IMR-90 (cell line): ENCODE data around the gene MSH3. TPM values are rescaled to one million over a fixed set of nuclear protein-coding genes. Genes with fewer than 3 reads are reported as not detected.

Experiments used
- ATAC-seq: fragments of 200-7000 bp; cut with Tn5 transposase; 2 replicates; pipeline ENCODE4 v1.9.1; 2020; ENCODE audit warnings: low read depth, mild to moderate bottlenecking, moderate library complexity
- BruUV-seq: library from RNA; stranded (reverse); fragments of 400-500 nt; replicated peaks from 2 replicates; lab custom pipeline; 2021; lab: Mats Ljungman, UMichigan
- CTCF ChIA-PET: fragments of 300-600 bp; formaldehyde crosslinking; extraction: SDS; loops from one replicate; lab custom pipeline; 2021; ENCODE audit warnings: antibody characterized with exemption; lab: Yijun Ruan, JAX
- POLR2A ChIA-PET: fragments of 300-600 bp; sonication (Branson Sonifier 250); formaldehyde crosslinking; loops from one replicate; lab custom pipeline; 2022; ENCODE audit warnings: antibody characterized with exemption; ENCODE audit not compliant: unreplicated experiment; lab: Charles Lee
- DNase-seq: peaks from one replicate; pipeline ENCODE4 v3.0.0; 2013
- H2AFZ ChIP-seq: replicated peaks from 2 replicates; pipeline ENCODE3; 2013; ENCODE audit warnings: low read length, mild to moderate bottlenecking; ENCODE audit not compliant: poor library complexity
- H2AK5ac ChIP-seq: 2 replicates; pipeline ENCODE4 v1.6.1; 2013; ENCODE audit warnings: low read depth, low read length, inconsistent platforms
- H2AK9ac ChIP-seq: replicated peaks from 2 replicates; pipeline ENCODE3; 2013; ENCODE audit warnings: mild to moderate bottlenecking, low read depth, low read length, moderate library complexity; ENCODE audit not compliant: poor library complexity
- H2BK120ac ChIP-seq: 2 replicates; pipeline ENCODE4 v1.6.1; 2013; ENCODE audit warnings: low read depth, low read length, inconsistent platforms
- H2BK15ac ChIP-seq: 3 replicates; pipeline ENCODE4 v1.6.1; 2013; ENCODE audit warnings: low read depth, low read length, inconsistent platforms
- H2BK20ac ChIP-seq: 2 replicates; pipeline ENCODE4 v1.6.1; 2013; ENCODE audit warnings: low read depth, mild to moderate bottlenecking, inconsistent platforms, low read length, moderate library complexity
- H2BK5ac ChIP-seq: 2 replicates; pipeline ENCODE4 v1.6.1; 2013; ENCODE audit warnings: mild to moderate bottlenecking, low read depth, low read length, inconsistent platforms; ENCODE audit not compliant: poor library complexity, severe bottlenecking
- H3K14ac ChIP-seq: replicated peaks from 2 replicates; pipeline ENCODE4 v1.6.1; 2013; ENCODE audit warnings: low read depth, low read length, inconsistent platforms
- H3K18ac ChIP-seq: 2 replicates; pipeline ENCODE4 v1.6.1; 2013; ENCODE audit warnings: low read depth, low read length, control low read depth
- H3K23ac ChIP-seq: 2 replicates; pipeline ENCODE4 v1.6.1; 2013; ENCODE audit warnings: low read depth, low read length, inconsistent platforms
- H3K27ac ChIP-seq: 2 replicates; pipeline ENCODE4 v1.5.1; 2013; ENCODE audit warnings: mild to moderate bottlenecking, control low read depth, low read length; ENCODE audit not compliant: insufficient read depth
- H3K27me3 ChIP-seq: 2 replicates; pipeline ENCODE4 v1.6.1; 2013; ENCODE audit warnings: low read length; ENCODE audit not compliant: control insufficient read depth, insufficient read depth
- H3K36me3 ChIP-seq: 2 replicates; pipeline ENCODE4 v1.6.1; 2013; ENCODE audit warnings: low read length, mixed read lengths; ENCODE audit not compliant: control insufficient read depth, insufficient read depth
- H3K4ac ChIP-seq: 2 replicates; pipeline ENCODE4 v1.6.1; 2013; ENCODE audit warnings: low read depth, low read length, inconsistent platforms
- H3K4me1 ChIP-seq: 2 replicates; pipeline ENCODE4 v1.6.1; 2013; ENCODE audit warnings: low read length, mixed read lengths; ENCODE audit not compliant: control insufficient read depth, insufficient read depth
- H3K4me2 ChIP-seq: 2 replicates; pipeline ENCODE4 v1.6.1; 2013; ENCODE audit warnings: low read depth, mild to moderate bottlenecking, control low read depth, low read length, moderate library complexity
- H3K4me3 ChIP-seq: 2 replicates; pipeline ENCODE4 v1.5.1; 2013; ENCODE audit warnings: low read depth, mild to moderate bottlenecking, control low read depth, low read length, moderate library complexity; ENCODE audit not compliant: insufficient read depth
- H3K56ac ChIP-seq: 2 replicates; pipeline ENCODE4 v1.6.1; 2013; ENCODE audit warnings: low read length, inconsistent platforms; ENCODE audit not compliant: insufficient read depth; ENCODE audit errors: extremely low read depth
- H3K79me1 ChIP-seq, 2 experiments: 2 replicates each; pipeline ENCODE4 v1.6.1; 2013; ENCODE audit warnings: low read length in 2 of 2, inconsistent platforms in 1 of 2, low read depth in 1 of 2
- H3K9ac ChIP-seq: 2 replicates; pipeline ENCODE4 v1.6.1; 2013; ENCODE audit warnings: low read depth, low read length, control low read depth
- H3K9me1 ChIP-seq: 2 replicates; pipeline ENCODE4 v1.6.1; 2013; ENCODE audit warnings: low read length, inconsistent platforms; ENCODE audit not compliant: insufficient read depth
- H3K9me3 ChIP-seq: 2 replicates; pipeline ENCODE4 v1.6.1; 2013; ENCODE audit warnings: low read length; ENCODE audit not compliant: control insufficient read depth, insufficient read depth
- H4K20me1 ChIP-seq: 2 replicates; pipeline ENCODE4 v1.6.1; 2013; ENCODE audit warnings: low read length, inconsistent platforms; ENCODE audit not compliant: insufficient read depth
- H4K5ac ChIP-seq: 2 replicates; pipeline ENCODE4 v1.6.1; 2013; ENCODE audit warnings: mild to moderate bottlenecking, low read depth, low read length, control low read depth
- H4K8ac ChIP-seq, 2 experiments: 2 replicates each; pipeline ENCODE4 v1.6.1; 2013; ENCODE audit warnings: low read depth in 2 of 2, low read length in 2 of 2, control low read depth in 1 of 2, inconsistent platforms in 1 of 2
- H4K91ac ChIP-seq: 2 replicates; pipeline ENCODE4 v1.6.1; 2013; ENCODE audit warnings: low read depth, low read length, inconsistent platforms; ENCODE audit not compliant: insufficient read depth
- BHLHE40 ChIP-seq: fragments of 150-350 bp; IDR thresholded peaks from 2 replicates; pipeline ENCODE4 v1.6.1; 2016; ENCODE audit warnings: mild to moderate bottlenecking, low read depth, low read length
- CEBPB ChIP-seq: IDR thresholded peaks from 2 replicates; pipeline ENCODE4 v1.6.1; 2012; ENCODE audit warnings: low read depth, low read length, improper control_type of control experiment
- CHD1 ChIP-seq: IDR thresholded peaks from 2 replicates; pipeline ENCODE4 v1.6.1; 2012; ENCODE audit warnings: low read depth, low read length, improper control_type of control experiment
- FOS ChIP-seq: fragments of 150-350 bp; IDR thresholded peaks from 2 replicates; pipeline ENCODE4 v1.6.1; 2016; ENCODE audit warnings: low read depth, low read length
- MAFK ChIP-seq: IDR thresholded peaks from 2 replicates; pipeline ENCODE4 v1.6.1; 2012; ENCODE audit warnings: low read depth, low read length, improper control_type of control experiment
- MAZ ChIP-seq: IDR thresholded peaks from 2 replicates; pipeline ENCODE4 v1.6.1; 2012; ENCODE audit warnings: low read depth, mild to moderate bottlenecking, low read length, improper control_type of control experiment, moderate library complexity, borderline replicate concordance
- MXI1 ChIP-seq: IDR thresholded peaks from 2 replicates; pipeline ENCODE4 v1.6.1; 2012; ENCODE audit warnings: low read depth, mild to moderate bottlenecking, low read length, moderate library complexity, borderline replicate concordance
- NFE2L2 ChIP-seq: fragments of 150-350 bp; IDR thresholded peaks from 2 replicates; pipeline ENCODE4 v1.6.1; 2016; ENCODE audit warnings: low read depth, mild to moderate bottlenecking, low read length
- POLR2A ChIP-seq: IDR thresholded peaks from 2 replicates; pipeline ENCODE4 v1.6.1; 2012; ENCODE audit warnings: mild to moderate bottlenecking, low read depth, low read length
- RAD21 ChIP-seq: IDR thresholded peaks from 2 replicates; pipeline ENCODE4 v1.6.1; 2012; ENCODE audit warnings: low read length, improper control_type of control experiment
- RCOR1 ChIP-seq: IDR thresholded peaks from 2 replicates; pipeline ENCODE4 v1.6.1; 2012; ENCODE audit warnings: mild to moderate bottlenecking, low read length, improper control_type of control experiment; ENCODE audit not compliant: insufficient replicate concordance
- RFX5 ChIP-seq: IDR thresholded peaks from 2 replicates; pipeline ENCODE4 v1.8.0; 2012; ENCODE audit warnings: low read depth, mild to moderate bottlenecking, low read length, moderate library complexity
- SMC3 ChIP-seq: fragments of 150-350 bp; IDR thresholded peaks from 2 replicates; pipeline ENCODE4 v1.6.1; 2016; ENCODE audit warnings: low read depth, mild to moderate bottlenecking, antibody characterized with exemption, low read length, moderate library complexity
- WGBS, 2 experiments: methylation state at CpG; one replicate each; pipeline versions ENCODE4 v1.1.5 to v1.1.7; 2013; ENCODE audit warnings: missing lambda C conversion rate in 2 of 2; ENCODE audit not compliant: insufficient read length in 1 of 2; ENCODE audit errors: extremely low coverage in 2 of 2; 5-methylcytosine and 5-hydroxymethylcytosine counted together
- dilution Hi-C: fragments of 300-500 bp; cut with HindIII; formaldehyde crosslinking; loops from one replicate; pipeline ENCODE4 v1.14.3; 2018; ENCODE audit warnings: low sequenced_read_pairs; ENCODE audit not compliant: unreplicated experiment
- in situ Hi-C: fragments of 300-500 bp; cut with MboI; formaldehyde crosslinking; loops from 3 replicates; pipeline ENCODE4 v1.14.3; 2019; ENCODE audit warnings: low sequenced_read_pairs, inconsistent platforms, mixed read lengths
- intact Hi-C: fragments of 100-400 bp; cut with micrococcal nuclease; formaldehyde crosslinking; loops from 2 replicates; pipeline ENCODE4 v1.10.0; 2022
- polyA plus RNA-seq, 3 experiments: library from polyadenylated mRNA; depleted of rRNA; stranded (reverse); fragments of >200 nt; gene quantifications; 2 replicates each; pipeline ENCODE4 v1.2.3, GENCODE V29; 2012; ENCODE audit warnings: low replicate concordance in 1 of 3
- total RNA-seq: library from RNA; depleted of rRNA; stranded (reverse); fragments of >200 nt; gene quantifications from 2 replicates; pipeline ENCODE4 v1.2.3, GENCODE V29; 2012
- TF ChIP-seq, protein P1 (sequence below): conservative IDR thresholded peaks from 2 replicates; pipeline ENCODE4 v1.5.1; 2012; ENCODE audit warnings: mild to moderate bottlenecking, low read depth, low read length, improper control_type of control experiment
- TF ChIP-seq, protein P2 (sequence below): fragments of 150-350 bp; IDR thresholded peaks from 2 replicates; pipeline ENCODE4 v1.6.1; 2016; ENCODE audit warnings: low read depth, mild to moderate bottlenecking, low read length, moderate library complexity, borderline replicate concordance
- TF ChIP-seq, protein P3 (sequence below): fragments of 150-350 bp; IDR thresholded peaks from 2 replicates; pipeline ENCODE4 v1.6.1; 2017; ENCODE audit warnings: mild to moderate bottlenecking, antibody characterized with exemption, low read length, low read depth

MSH3 gene
- total and polyA plus RNA-seq, 2 of the 4 experiments (the other 2 are of a cell fraction), result 4.6 to 13.3 TPM

DNA sequence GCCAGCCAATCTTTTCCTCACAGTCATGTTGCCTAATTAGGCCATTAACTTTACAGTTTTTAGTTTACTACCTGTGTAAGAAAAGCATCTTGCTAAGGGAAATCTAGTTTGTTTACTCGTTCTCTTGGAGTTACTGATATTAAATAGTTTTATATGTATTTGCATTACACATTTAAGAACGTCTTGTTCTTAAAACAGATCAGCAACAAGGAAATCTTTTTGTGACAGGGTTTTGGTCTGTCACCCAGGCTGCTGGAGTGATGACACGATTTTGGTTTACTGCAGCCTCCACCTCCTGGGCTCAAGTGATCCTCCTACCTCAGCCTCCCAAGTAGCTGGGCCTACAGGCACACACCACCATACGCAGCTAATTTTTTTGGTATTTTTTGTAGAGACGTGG is 29.2 kb upstream of the MSH3 start:
- Histone ChIP-seq H3K27me3 (no peaks in the 10 kb centered on the region), H3K23ac (no peak overlapping the region), H4K5ac (no peak overlapping the region), H3K4me1 (no peaks in the 10 kb centered on the region), H2AK5ac (no peak overlapping the region), H2AFZ (no peak overlapping the region), H2AK9ac (no peak overlapping the region), H3K4me2 (no peak overlapping the region), H3K56ac (no peak overlapping the region), H4K8ac (no peak overlapping the region), H2BK5ac (no peak overlapping the region), H3K4me3 (no peak overlapping the region), H3K27ac (no peak overlapping the region), H3K9me1 (0 out of 2 replicates have a peak, but pooled peaks cover 1% of the 10 kb centered on the region), H3K9me3 (no peaks in the 10 kb centered on the region), H3K36me3 (no peaks in the 10 kb centered on the region), H4K20me1 (no peaks in the 10 kb centered on the region), H3K14ac (no peak overlapping the region), H2BK120ac (no peak overlapping the region), H3K79me1 (no peaks in the 10 kb centered on the region), H4K91ac (no peak overlapping the region), H3K18ac (no peak overlapping the region), H3K4ac (no peak overlapping the region), H2BK20ac (no peak overlapping the region), H3K9ac (no peak overlapping the region), H2BK15ac (no peak overlapping the region)
- dilution Hi-C loops (no loop called here), in situ Hi-C loops (no loop called here), intact Hi-C loops (no loop called here)
- CTCF ChIA-PET, result no interaction called here
- ATAC-seq (no peak), DNase-seq (no peak)
- BruUV-seq, result no TSS peak
- TF ChIP-seq MAFK (no peak), POLR2A (no peak), SMC3 (no peak), CHD1 (no peak), RCOR1 (no peak), NFE2L2 (no peak), BHLHE40 (no peak), RFX5 (no peak), RAD21 (no peak), MAZ (no peak), FOS (no peak), CEBPB (no peak), MXI1 (no peak)
- TF ChIP-seq, protein P1, sequence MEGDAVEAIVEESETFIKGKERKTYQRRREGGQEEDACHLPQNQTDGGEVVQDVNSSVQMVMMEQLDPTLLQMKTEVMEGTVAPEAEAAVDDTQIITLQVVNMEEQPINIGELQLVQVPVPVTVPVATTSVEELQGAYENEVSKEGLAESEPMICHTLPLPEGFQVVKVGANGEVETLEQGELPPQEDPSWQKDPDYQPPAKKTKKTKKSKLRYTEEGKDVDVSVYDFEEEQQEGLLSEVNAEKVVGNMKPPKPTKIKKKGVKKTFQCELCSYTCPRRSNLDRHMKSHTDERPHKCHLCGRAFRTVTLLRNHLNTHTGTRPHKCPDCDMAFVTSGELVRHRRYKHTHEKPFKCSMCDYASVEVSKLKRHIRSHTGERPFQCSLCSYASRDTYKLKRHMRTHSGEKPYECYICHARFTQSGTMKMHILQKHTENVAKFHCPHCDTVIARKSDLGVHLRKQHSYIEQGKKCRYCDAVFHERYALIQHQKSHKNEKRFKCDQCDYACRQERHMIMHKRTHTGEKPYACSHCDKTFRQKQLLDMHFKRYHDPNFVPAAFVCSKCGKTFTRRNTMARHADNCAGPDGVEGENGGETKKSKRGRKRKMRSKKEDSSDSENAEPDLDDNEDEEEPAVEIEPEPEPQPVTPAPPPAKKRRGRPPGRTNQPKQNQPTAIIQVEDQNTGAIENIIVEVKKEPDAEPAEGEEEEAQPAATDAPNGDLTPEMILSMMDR, result no peak
- TF ChIP-seq, protein P2, sequence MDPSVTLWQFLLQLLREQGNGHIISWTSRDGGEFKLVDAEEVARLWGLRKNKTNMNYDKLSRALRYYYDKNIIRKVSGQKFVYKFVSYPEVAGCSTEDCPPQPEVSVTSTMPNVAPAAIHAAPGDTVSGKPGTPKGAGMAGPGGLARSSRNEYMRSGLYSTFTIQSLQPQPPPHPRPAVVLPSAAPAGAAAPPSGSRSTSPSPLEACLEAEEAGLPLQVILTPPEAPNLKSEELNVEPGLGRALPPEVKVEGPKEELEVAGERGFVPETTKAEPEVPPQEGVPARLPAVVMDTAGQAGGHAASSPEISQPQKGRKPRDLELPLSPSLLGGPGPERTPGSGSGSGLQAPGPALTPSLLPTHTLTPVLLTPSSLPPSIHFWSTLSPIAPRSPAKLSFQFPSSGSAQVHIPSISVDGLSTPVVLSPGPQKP, result no peak
- TF ChIP-seq, protein P3, sequence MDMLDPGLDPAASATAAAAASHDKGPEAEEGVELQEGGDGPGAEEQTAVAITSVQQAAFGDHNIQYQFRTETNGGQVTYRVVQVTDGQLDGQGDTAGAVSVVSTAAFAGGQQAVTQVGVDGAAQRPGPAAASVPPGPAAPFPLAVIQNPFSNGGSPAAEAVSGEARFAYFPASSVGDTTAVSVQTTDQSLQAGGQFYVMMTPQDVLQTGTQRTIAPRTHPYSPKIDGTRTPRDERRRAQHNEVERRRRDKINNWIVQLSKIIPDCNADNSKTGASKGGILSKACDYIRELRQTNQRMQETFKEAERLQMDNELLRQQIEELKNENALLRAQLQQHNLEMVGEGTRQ, result no peak
- 40% methylated on average over 1 of the region's 5 CpGs; no CpG with 5 or more reads in 1 of the 2 experiments for WGBS, 2 experiments
- POLR2A ChIA-PET, result no interaction called here
